Endodermal cell (in vitro differentiated cells): ENCODE results near the gene NXPH3. TPM values are rescaled to one million over a fixed set of nuclear protein-coding genes. Genes with fewer than 3 reads are reported as not detected.

Experiments
- DNase-seq: peaks from one replicate; pipeline ENCODE4 v3.0.0-alpha.2; 2017
- H3K27ac ChIP-seq: 2 replicates; pipeline ENCODE4 v1.5.1; 2013; ENCODE audit warnings: mild to moderate bottlenecking, low read depth, low read length, moderate library complexity
- H3K27me3 ChIP-seq: 2 replicates; pipeline ENCODE4 v1.6.1; 2013; ENCODE audit warnings: mild to moderate bottlenecking, low read length, moderate library complexity; ENCODE audit not compliant: insufficient read depth, control insufficient read depth, poor library complexity, severe bottlenecking
- H3K36me3 ChIP-seq: 2 replicates; pipeline ENCODE4 v1.7.0; 2013; ENCODE audit warnings: mild to moderate bottlenecking, low read length, moderate library complexity; ENCODE audit not compliant: control insufficient read depth, insufficient read depth
- H3K4me1 ChIP-seq: one replicate; pipeline ENCODE4 v1.7.0; 2013; ENCODE audit warnings: low read length; ENCODE audit not compliant: control insufficient read depth, insufficient read depth
- H3K4me3 ChIP-seq: 2 replicates; pipeline ENCODE4 v1.5.1; 2013; ENCODE audit warnings: mild to moderate bottlenecking, low read length, moderate library complexity
- H3K9ac ChIP-seq: 2 replicates; pipeline ENCODE4 v1.6.1; 2013; ENCODE audit warnings: mild to moderate bottlenecking, low read length, moderate library complexity; ENCODE audit not compliant: poor library complexity, severe bottlenecking; ENCODE audit errors: extremely low read depth
- H3K9me3 ChIP-seq: 2 replicates; pipeline ENCODE4 v1.6.1; 2013; ENCODE audit warnings: mild to moderate bottlenecking, low read length, moderate library complexity; ENCODE audit not compliant: control insufficient read depth
- H3K27ac Mint-ChIP-seq: 2 replicates; pipeline ENCODE4 v1.8.0; 2020; ENCODE audit warnings: mixed read lengths
- H3K27me3 Mint-ChIP-seq: 2 replicates; pipeline ENCODE4 v1.8.0; 2021; ENCODE audit warnings: mild to moderate bottlenecking, mixed read lengths; ENCODE audit not compliant: insufficient read depth
- H3K36me3 Mint-ChIP-seq: 2 replicates; pipeline ENCODE4 v1.8.0; 2020; ENCODE audit warnings: low read depth, mixed read lengths
- H3K4me1 Mint-ChIP-seq: 2 replicates; pipeline ENCODE4 v1.8.0; 2020; ENCODE audit warnings: mixed read lengths
- H3K4me3 Mint-ChIP-seq: 2 replicates; pipeline ENCODE4 v1.8.0; 2020; ENCODE audit warnings: mild to moderate bottlenecking, moderate library complexity, mixed read lengths
- H3K9me3 Mint-ChIP-seq: 2 replicates; pipeline ENCODE4 v1.8.0; 2020; ENCODE audit warnings: mild to moderate bottlenecking, mixed read lengths
- WGBS, 2 experiments: methylation state at CpG; one replicate each; pipeline versions ENCODE4 v1.1.5 to v1.1.7; 2013; ENCODE audit warnings: missing lambda C conversion rate in 2 of 2, mixed read lengths in 1 of 2; ENCODE audit not compliant: insufficient coverage in 1 of 2, insufficient read length in 1 of 2; 5-methylcytosine and 5-hydroxymethylcytosine counted together
- total RNA-seq, 2 donors: library from RNA; stranded (reverse); fragmentation: NEBNext Ultra II Directional in 1 of 2; extraction: Animal tissue kit (Norgen Biotek cat#: 25700) in 1 of 2; gene quantifications; 2 replicates in 1 of 2; 3 replicates in 1 of 2; pipeline ENCODE4 v1.2.1, GENCODE V29; 2021
- TF ChIP-seq, protein P1 (sequence below): fragments of 200-600 bp; sonication (generic); conservative IDR thresholded peaks from 2 replicates; pipeline ENCODE4 v1.5.0; 2021; ENCODE audit warnings: antibody characterized with exemption, mild to moderate bottlenecking

The NXPH3 gene
- total RNA-seq, 2 donors from 2014 or later, result 3.0 to 5.9 TPM

DNA sequence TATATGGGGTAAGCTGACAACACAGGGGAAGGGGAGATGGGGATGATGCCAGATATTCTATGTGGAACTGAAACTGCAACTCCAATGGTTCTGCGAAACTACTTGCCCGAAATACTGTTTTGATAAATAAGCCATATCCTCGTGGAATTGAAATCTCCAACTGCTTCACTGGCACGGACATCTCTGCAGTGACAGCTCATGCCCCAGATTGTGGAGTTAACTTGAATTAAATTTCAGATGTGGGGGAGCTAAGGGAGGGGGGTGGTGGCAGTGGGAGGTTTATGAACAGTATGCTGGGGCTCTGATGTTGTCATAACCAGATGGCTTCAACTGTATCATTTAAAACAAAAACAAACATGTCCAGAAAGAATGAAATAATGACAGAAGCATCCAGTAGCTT lies 21.8 kb downstream of the NXPH3 start:
- peaks cover 47% of the 10 kb centered on the region for H3K36me3 Mint-ChIP-seq
- H3K36me3 ChIP-seq, result peaks cover 36% of the 10 kb centered on the region
- TF ChIP-seq, protein P1, sequence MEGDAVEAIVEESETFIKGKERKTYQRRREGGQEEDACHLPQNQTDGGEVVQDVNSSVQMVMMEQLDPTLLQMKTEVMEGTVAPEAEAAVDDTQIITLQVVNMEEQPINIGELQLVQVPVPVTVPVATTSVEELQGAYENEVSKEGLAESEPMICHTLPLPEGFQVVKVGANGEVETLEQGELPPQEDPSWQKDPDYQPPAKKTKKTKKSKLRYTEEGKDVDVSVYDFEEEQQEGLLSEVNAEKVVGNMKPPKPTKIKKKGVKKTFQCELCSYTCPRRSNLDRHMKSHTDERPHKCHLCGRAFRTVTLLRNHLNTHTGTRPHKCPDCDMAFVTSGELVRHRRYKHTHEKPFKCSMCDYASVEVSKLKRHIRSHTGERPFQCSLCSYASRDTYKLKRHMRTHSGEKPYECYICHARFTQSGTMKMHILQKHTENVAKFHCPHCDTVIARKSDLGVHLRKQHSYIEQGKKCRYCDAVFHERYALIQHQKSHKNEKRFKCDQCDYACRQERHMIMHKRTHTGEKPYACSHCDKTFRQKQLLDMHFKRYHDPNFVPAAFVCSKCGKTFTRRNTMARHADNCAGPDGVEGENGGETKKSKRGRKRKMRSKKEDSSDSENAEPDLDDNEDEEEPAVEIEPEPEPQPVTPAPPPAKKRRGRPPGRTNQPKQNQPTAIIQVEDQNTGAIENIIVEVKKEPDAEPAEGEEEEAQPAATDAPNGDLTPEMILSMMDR, result no peak
- no peak overlapping the region for H3K27ac ChIP-seq
- no peak overlapping the region for H3K27ac Mint-ChIP-seq
- H3K9me3 ChIP-seq, result no peaks in the 10 kb centered on the region
- no peaks in the 10 kb centered on the region for H3K4me1 ChIP-seq
- no peaks in the 10 kb centered on the region for H3K27me3 Mint-ChIP-seq
- peaks cover 13% of the 10 kb centered on the region for H3K4me1 Mint-ChIP-seq
- no peak overlapping the region for H3K4me3 Mint-ChIP-seq
- H3K9ac ChIP-seq, result no peak overlapping the region
- no peak overlapping the region for H3K4me3 ChIP-seq
- no peaks in the 10 kb centered on the region for H3K27me3 ChIP-seq
- no peak for DNase-seq
- H3K9me3 Mint-ChIP-seq, result no peaks in the 10 kb centered on the region
- 98 to 100% methylated on average over 4 of the region's 4 CpGs for WGBS, 2 experiments

DNA sequence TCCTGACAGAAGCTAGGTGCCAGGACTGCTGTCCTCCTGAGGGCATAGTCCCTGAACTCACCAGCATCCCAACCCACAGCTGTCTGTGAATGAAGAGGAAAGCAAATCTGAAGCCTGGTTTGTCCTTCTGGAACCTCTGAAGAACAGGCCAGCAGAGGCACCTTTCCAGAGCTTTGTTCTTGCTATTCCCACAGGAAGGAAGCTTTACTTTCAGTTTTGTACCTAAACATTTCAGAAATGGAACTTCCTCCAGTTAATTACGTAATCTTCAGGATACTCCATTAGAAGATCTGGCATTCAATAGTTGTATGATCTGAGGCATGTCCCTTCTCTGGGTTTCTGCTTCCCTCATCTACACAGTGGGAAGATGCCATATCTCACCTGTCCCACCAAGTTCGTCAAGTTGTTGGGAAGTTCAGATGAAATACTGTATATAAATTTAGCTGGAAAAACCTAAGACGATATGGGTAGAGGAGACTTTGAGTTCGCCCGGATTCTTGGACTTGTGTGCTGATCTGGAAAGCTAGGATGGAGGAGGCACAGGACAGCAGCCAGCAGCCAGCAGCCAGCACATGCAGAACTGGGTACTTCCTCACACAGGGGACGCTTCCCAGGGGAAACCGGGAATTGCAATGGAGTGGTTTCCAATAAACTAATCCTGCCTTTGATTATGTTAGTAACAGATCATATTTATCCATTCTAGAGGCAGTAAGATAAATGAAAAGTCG lies 22.4 kb downstream of the NXPH3 start:
- peaks cover 13% of the 10 kb centered on the region for H3K4me1 Mint-ChIP-seq
- TF ChIP-seq, protein P1, result no peak
- H3K9me3 Mint-ChIP-seq, result no peaks in the 10 kb centered on the region
- no peaks in the 10 kb centered on the region for H3K27me3 Mint-ChIP-seq
- Histone ChIP-seq H3K27ac (no peak overlapping the region), H3K9me3 (no peaks in the 10 kb centered on the region), H3K9ac (no peak overlapping the region), H3K36me3 (peaks cover 43% of the 10 kb centered on the region), H3K4me3 (no peak overlapping the region), H3K27me3 (no peaks in the 10 kb centered on the region), H3K4me1 (no peaks in the 10 kb centered on the region)
- no peak overlapping the region for H3K27ac Mint-ChIP-seq
- peaks cover 45% of the 10 kb centered on the region for H3K36me3 Mint-ChIP-seq
- WGBS, 2 experiments, result 93% methylated on average over 5 to 8 of the region's 8 CpGs
- no peak overlapping the region for H3K4me3 Mint-ChIP-seq
- no peak for DNase-seq

DNA sequence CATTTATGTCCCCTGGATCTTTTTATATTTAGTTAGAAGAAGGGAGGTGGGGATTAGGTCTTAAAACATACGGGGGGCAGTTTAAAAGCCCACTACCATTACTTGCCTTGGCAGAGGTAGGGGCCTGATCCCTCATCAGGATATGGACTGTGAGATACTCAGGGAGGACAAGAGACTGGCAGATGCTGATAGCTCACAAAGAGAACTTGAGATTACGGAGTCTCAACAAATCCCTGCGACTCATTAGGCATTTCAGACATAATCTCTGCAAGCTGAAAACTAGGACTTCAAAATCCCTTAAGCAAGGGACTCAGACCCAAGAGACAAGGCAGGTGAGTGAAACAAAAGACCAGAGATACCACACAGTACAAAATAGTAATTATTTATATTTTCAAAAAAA lies 23.2 kb downstream of the NXPH3 start:
- no peaks in the 10 kb centered on the region for H3K4me1 ChIP-seq
- H3K36me3 Mint-ChIP-seq, result peaks cover 50% of the 10 kb centered on the region
- no peaks in the 10 kb centered on the region for H3K9me3 Mint-ChIP-seq
- no peaks in the 10 kb centered on the region for H3K27me3 Mint-ChIP-seq
- no peak overlapping the region for H3K4me3 ChIP-seq
- no peak overlapping the region for H3K9ac ChIP-seq
- H3K27ac ChIP-seq, result no peak overlapping the region
- H3K27ac Mint-ChIP-seq, result no peak overlapping the region
- DNase-seq, result no peak
- no peaks in the 10 kb centered on the region for H3K9me3 ChIP-seq
- no peaks in the 10 kb centered on the region for H3K27me3 ChIP-seq
- peaks cover 51% of the 10 kb centered on the region for H3K36me3 ChIP-seq
- H3K4me1 Mint-ChIP-seq, result peaks cover 13% of the 10 kb centered on the region
- no peak overlapping the region for H3K4me3 Mint-ChIP-seq
- WGBS, 2 experiments, result 89 to 94% methylated on average over 2 to 3 of the region's 3 CpGs
- TF ChIP-seq, protein P1, result no peak
